Sigmoid colon (tissue), 4 donors: ENCODE data around the gene CUEDC1.

Experiments
- CTCF ChIP-seq, 4 experiments: fragments of 450-650 bp in 3 of 4; fragments of 200-600 bp in 1 of 4; IDR thresholded peaks; one replicate each; pipeline ENCODE4 v1.5.1; 2016 to 2019; ENCODE audit warnings: antibody characterized with exemption in 4 of 4, mild to moderate bottlenecking in 3 of 4, moderate library complexity in 2 of 4
- EP300 ChIP-seq, 4 donors: sonication (generic); formaldehyde crosslinking; IDR thresholded peaks; one replicate each; pipeline ENCODE4 v1.6.1; 2017; ENCODE audit warnings: antibody characterized with exemption in 4 of 4
- POLR2A ChIP-seq, 2 donors: fragments of 450-650 bp; IDR thresholded peaks; one replicate each; pipeline ENCODE4 v1.6.1; 2016; ENCODE audit warnings: antibody characterized with exemption in 2 of 2, mild to moderate bottlenecking in 2 of 2, moderate library complexity in 2 of 2
- POLR2AphosphoS5 ChIP-seq, 4 donors: sonication (generic); formaldehyde crosslinking; IDR thresholded peaks; one replicate each; pipeline ENCODE4 v1.6.1; 2017; ENCODE audit warnings: antibody characterized with exemption in 4 of 4

GRCh38 chr17:57838453-57838852, 116.8 kb downstream of the CUEDC1 start:
- TF ChIP-seq POLR2A (IDR thresholded peaks at IDR 0.05): no peak
- TF ChIP-seq CTCF (IDR thresholded peaks at IDR 0.05): no peak
- no peak for TF ChIP-seq POLR2AphosphoS5 (IDR thresholded peaks at IDR 0.05)
- TF ChIP-seq EP300 (IDR thresholded peaks at IDR 0.05): no peak
